ENCODE data around the gene CLEC16A. TPM values are rescaled to one million over a fixed set of nuclear protein-coding genes. Genes with fewer than 3 reads are reported as not detected.
A peak's percentile ranks its signal among the peaks of the same experiment; 100 is the strongest.

The CLEC16A gene
- total RNA-seq, 1 donor from 2014 or later = 15.8 TPM

GRCh38 chr16:10983159-10983558, 38.8 kb downstream of the CLEC16A start:
- peak; percentile 33 for TF ChIP-seq CTCF (IDR thresholded peaks at IDR 0.05; ENCODE audit: insufficient read depth, low read length, severe bottlenecking)
- Histone ChIP-seq H3K27me3 (ENCODE audit: control insufficient read depth, insufficient read depth, low read length) (no peaks in the 10 kb centered on the region), H3K36me3 (ENCODE audit: control insufficient read depth, insufficient read depth, low read length) (peaks cover 2% of the 10 kb centered on the region), H3K4me3 (ENCODE audit: low read depth, low read length) (no peak overlapping the region)
- FAIRE-seq (no peak), DNase-seq (ENCODE audit: low read depth) (no peak)

DNA sequence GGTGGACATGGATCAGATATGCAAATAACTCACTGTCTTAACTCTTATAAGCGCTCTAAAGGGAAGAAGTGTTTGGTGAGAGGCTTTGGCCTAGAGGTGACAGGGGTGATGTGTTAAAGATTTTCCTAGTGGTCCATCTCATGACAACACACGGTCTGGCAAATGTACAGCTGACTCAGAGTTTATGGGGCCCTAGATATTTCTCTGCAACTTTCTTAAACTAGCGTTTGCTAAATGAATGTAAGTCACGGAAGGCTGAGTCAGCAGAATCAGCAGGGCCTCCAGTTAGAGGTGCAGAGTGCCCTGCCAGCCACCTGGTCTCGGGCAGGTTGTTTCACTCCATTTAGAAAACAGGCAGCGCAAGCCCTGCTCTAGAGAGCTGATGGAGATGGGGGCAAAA, 40.1 kb downstream of the CLEC16A start:
- DNase-seq (ENCODE audit: low read depth) = no peak
- H3K4me3 ChIP-seq (ENCODE audit: low read depth, low read length) = no peak overlapping the region
- no peak for FAIRE-seq
- TF ChIP-seq CTCF (IDR thresholded peaks at IDR 0.05; ENCODE audit: insufficient read depth, low read length, severe bottlenecking) = no peak
- H3K36me3 ChIP-seq (ENCODE audit: control insufficient read depth, insufficient read depth, low read length) = peaks cover 4% of the 10 kb centered on the region
- no peaks in the 10 kb centered on the region for H3K27me3 ChIP-seq (ENCODE audit: control insufficient read depth, insufficient read depth, low read length)

GRCh38 chr16:10987361-10988163, 43.2 kb downstream of the CLEC16A start:
- Histone ChIP-seq H3K27me3 (ENCODE audit: control insufficient read depth, insufficient read depth, low read length) (no peaks in the 10 kb centered on the region), H3K4me3 (ENCODE audit: low read depth, low read length) (no peak overlapping the region), H3K36me3 (ENCODE audit: control insufficient read depth, insufficient read depth, low read length) (peaks cover 4% of the 10 kb centered on the region)
- no peak for FAIRE-seq
- TF ChIP-seq CTCF (IDR thresholded peaks at IDR 0.05; ENCODE audit: insufficient read depth, low read length, severe bottlenecking) = no peak
- DNase-seq (ENCODE audit: low read depth) = no peak

GRCh38 chr16:10988164-10988803, 43.9 kb downstream of the CLEC16A start:
- H3K27me3 ChIP-seq (ENCODE audit: control insufficient read depth, insufficient read depth, low read length) = no peaks in the 10 kb centered on the region
- peak; percentile 61 for TF ChIP-seq CTCF (IDR thresholded peaks at IDR 0.05; ENCODE audit: insufficient read depth, low read length, severe bottlenecking)
- H3K4me3 ChIP-seq (ENCODE audit: low read depth, low read length) = no peak overlapping the region
- FAIRE-seq (no peak), DNase-seq (ENCODE audit: low read depth) (no peak)
- peaks cover 4% of the 10 kb centered on the region for H3K36me3 ChIP-seq (ENCODE audit: control insufficient read depth, insufficient read depth, low read length)

GRCh38 chr16:10988879-10989278, 44.5 kb downstream of the CLEC16A start:
- no peak for FAIRE-seq
- no peak for TF ChIP-seq CTCF (IDR thresholded peaks at IDR 0.05; ENCODE audit: insufficient read depth, low read length, severe bottlenecking)

More at GRCh38 chr16:10988879-10989278, 44.5 kb downstream of the CLEC16A start:
- no peak for DNase-seq (ENCODE audit: low read depth)
- H3K4me3 ChIP-seq (ENCODE audit: low read depth, low read length) = no peak overlapping the region
- H3K36me3 ChIP-seq (ENCODE audit: control insufficient read depth, insufficient read depth, low read length) = peaks cover 2% of the 10 kb centered on the region
- H3K27me3 ChIP-seq (ENCODE audit: control insufficient read depth, insufficient read depth, low read length) = no peaks in the 10 kb centered on the region

Data from bronchial epithelial cell (primary cell).